WTC11 (cell line): ENCODE results near the gene LSM7. TPM values are rescaled to one million over a fixed set of nuclear protein-coding genes. Genes with fewer than 3 reads are reported as not detected.

ENCODE experiments used
- CREB1 ChIP-seq: sonication (generic); formaldehyde crosslinking; IDR thresholded peaks from 2 replicates; pipeline ENCODE4 v1.8.0; 2023; ENCODE audit warnings: mild to moderate bottlenecking, missing genetic modification reagents
- E2F4 ChIP-seq: sonication (generic); formaldehyde crosslinking; IDR thresholded peaks from 2 replicates; pipeline ENCODE4 v1.8.1; 2022; ENCODE audit warnings: low read depth, mild to moderate bottlenecking, moderate library complexity, missing genetic modification reagents, borderline replicate concordance
- EMX1 ChIP-seq: fragments of 250-450 bp; sonication (Bioruptor Pico); IDR thresholded peaks from 2 replicates; pipeline ENCODE4 v1.8.0; 2021; ENCODE audit warnings: mild to moderate bottlenecking
- ETV6 ChIP-seq: sonication (generic); formaldehyde crosslinking; IDR thresholded peaks from 2 replicates; pipeline ENCODE4 v1.8.1; 2022; ENCODE audit warnings: mild to moderate bottlenecking, missing genetic modification reagents
- FOXP1 ChIP-seq: sonication (generic); formaldehyde crosslinking; IDR thresholded peaks from 2 replicates; pipeline ENCODE4 v1.8.0; 2022; ENCODE audit warnings: missing genetic modification reagents, mild to moderate bottlenecking, moderate library complexity, borderline replicate concordance
- HMGA2 ChIP-seq: fragments of 250-450 bp; sonication (Bioruptor Pico); IDR thresholded peaks from 2 replicates; pipeline ENCODE4 v1.4.0; 2021; ENCODE audit warnings: mild to moderate bottlenecking, moderate library complexity
- PREB ChIP-seq: sonication (generic); formaldehyde crosslinking; IDR thresholded peaks from 2 replicates; pipeline ENCODE4 v1.8.1; 2022; ENCODE audit warnings: mild to moderate bottlenecking, missing genetic modification reagents, moderate library complexity, borderline replicate concordance
- SOX15 ChIP-seq: fragments of 250-450 bp; sonication (Bioruptor Pico); IDR thresholded peaks from 2 replicates; pipeline ENCODE4 v1.9.0; 2021; ENCODE audit warnings: mild to moderate bottlenecking
- ZNF232 ChIP-seq: sonication (generic); formaldehyde crosslinking; IDR thresholded peaks from 2 replicates; pipeline ENCODE4 v1.8.0; 2022; ENCODE audit warnings: mild to moderate bottlenecking, missing genetic modification reagents
- ZNF671 ChIP-seq: fragments of 250-450 bp; sonication (Bioruptor Pico); IDR thresholded peaks from 2 replicates; pipeline ENCODE4 v1.8.0; 2021; ENCODE audit warnings: mild to moderate bottlenecking
- total RNA-seq: library from RNA; stranded (reverse); gene quantifications from 3 replicates; pipeline ENCODE4 v1.2.3, GENCODE V29; 2021
- TF ChIP-seq, protein P1 (sequence below): sonication (generic); formaldehyde crosslinking; IDR thresholded peaks from 2 replicates; pipeline ENCODE4 v1.8.1; 2023; ENCODE audit warnings: mild to moderate bottlenecking, missing genetic modification reagents
- TF ChIP-seq, protein P2 (sequence below): sonication (generic); formaldehyde crosslinking; IDR thresholded peaks from 2 replicates; pipeline ENCODE4 v1.8.1; 2022; ENCODE audit warnings: mild to moderate bottlenecking, moderate library complexity, missing genetic modification reagents

Gene LSM7
- total RNA-seq, 1 experiment from 2014 or later = 245 TPM

DNA sequence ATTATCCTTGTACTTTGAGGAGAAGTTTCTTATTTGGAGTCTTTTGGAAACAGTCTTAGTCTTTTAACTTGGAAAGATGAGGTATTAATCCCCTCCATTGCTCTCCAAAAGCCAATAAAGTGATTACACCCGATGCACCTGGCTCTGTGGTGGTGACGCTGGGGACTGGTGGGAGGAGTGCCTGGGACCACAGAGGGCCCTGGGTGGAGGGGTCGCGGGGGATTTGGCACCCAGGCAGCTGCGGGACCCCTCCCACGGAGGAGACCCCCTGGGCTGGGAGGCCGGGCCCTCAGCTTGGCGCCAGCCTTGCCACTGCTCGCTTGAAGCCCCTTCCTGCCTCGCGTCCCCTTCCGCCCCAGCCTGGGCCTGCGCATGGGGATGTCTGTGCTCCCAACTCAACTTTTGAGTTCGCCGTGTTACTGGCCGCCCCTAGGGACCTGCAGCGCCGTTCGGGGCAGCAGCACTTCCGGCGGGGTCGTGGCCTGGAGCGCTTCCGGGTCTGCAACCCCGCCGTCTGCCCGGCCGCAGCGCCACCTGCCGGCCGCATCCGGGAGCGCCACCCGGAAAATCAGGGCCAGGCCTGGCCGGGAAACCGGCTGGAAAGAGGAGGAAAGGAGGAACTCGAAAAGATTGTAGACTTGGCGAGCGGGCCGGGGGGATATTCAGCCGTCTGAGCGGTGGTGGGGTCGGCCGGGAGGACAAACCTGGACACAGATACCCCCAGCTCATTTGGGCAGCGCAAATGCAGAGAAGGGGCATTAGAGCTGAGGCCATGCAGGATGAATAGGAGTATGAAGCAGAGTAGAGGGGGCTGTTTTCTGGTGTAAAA lies 54.8 kb downstream of the LSM7 start (continued):
- TF ChIP-seq, protein P1, sequence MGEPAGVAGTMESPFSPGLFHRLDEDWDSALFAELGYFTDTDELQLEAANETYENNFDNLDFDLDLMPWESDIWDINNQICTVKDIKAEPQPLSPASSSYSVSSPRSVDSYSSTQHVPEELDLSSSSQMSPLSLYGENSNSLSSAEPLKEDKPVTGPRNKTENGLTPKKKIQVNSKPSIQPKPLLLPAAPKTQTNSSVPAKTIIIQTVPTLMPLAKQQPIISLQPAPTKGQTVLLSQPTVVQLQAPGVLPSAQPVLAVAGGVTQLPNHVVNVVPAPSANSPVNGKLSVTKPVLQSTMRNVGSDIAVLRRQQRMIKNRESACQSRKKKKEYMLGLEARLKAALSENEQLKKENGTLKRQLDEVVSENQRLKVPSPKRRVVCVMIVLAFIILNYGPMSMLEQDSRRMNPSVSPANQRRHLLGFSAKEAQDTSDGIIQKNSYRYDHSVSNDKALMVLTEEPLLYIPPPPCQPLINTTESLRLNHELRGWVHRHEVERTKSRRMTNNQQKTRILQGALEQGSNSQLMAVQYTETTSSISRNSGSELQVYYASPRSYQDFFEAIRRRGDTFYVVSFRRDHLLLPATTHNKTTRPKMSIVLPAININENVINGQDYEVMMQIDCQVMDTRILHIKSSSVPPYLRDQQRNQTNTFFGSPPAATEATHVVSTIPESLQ (CRISPR knock-in tag) = 0 out of 2 replicates have a peak, but pooled peaks have one; percentile 78
- TF ChIP-seq, protein P2, sequence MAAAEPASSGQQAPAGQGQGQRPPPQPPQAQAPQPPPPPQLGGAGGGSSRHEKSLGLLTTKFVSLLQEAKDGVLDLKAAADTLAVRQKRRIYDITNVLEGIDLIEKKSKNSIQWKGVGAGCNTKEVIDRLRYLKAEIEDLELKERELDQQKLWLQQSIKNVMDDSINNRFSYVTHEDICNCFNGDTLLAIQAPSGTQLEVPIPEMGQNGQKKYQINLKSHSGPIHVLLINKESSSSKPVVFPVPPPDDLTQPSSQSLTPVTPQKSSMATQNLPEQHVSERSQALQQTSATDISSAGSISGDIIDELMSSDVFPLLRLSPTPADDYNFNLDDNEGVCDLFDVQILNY (CRISPR knock-in tag) = peak; percentile 81
- peak; percentile 76; the same call in 1 of the 2 replicates for TF ChIP-seq EMX1 (CRISPR knock-in tag)
- peak; percentile 77 for TF ChIP-seq ETV6
- TF ChIP-seq PREB (CRISPR knock-in tag) = peak; percentile 34; the same call in 1 of the 2 replicates
- no peak for TF ChIP-seq HMGA2 (CRISPR knock-in tag)
- no peak for TF ChIP-seq SOX15
- no peak for TF ChIP-seq FOXP1 (CRISPR knock-in tag)
- TF ChIP-seq CREB1 (CRISPR knock-in tag) = no peak; the same call in 1 of the 2 replicates
- no peak for TF ChIP-seq E2F4 (CRISPR knock-in tag)
- 0 out of 2 replicates have a peak, but pooled peaks have one; percentile 32 for TF ChIP-seq ZNF232 (CRISPR knock-in tag)
- TF ChIP-seq ZNF671 (CRISPR knock-in tag) = no peak

Other genes starting within 250 kb of the LSM7 start
- gene MOB3A, start 232.3 kb downstream of the LSM7 start, total RNA-seq = 8.1 to 9.8 TPM (median 9.6 TPM) in 3 replicates
- gene IZUMO4, start 231.7 kb downstream of the LSM7 start, total RNA-seq = 0.73 to 1.9 TPM (median 1.8 TPM) in 3 replicates
- 160 to 190 TPM (median 163 TPM) in 3 replicates for gene AP3D1, start 177.0 kb downstream of the LSM7 start, total RNA-seq
- gene DOT1L, start 164.7 kb downstream of the LSM7 start, total RNA-seq = 99.2 to 111 TPM (median 103 TPM) in 3 replicates
- 164 to 189 TPM (median 167 TPM) in 3 replicates for gene PLEKHJ1, start 92.3 kb downstream of the LSM7 start, total RNA-seq
- 167 to 184 TPM (median 169 TPM) in 3 replicates for gene SF3A2, start 91.8 kb downstream of the LSM7 start, total RNA-seq
- 4.7 to 11.2 TPM (median 5.2 TPM) in 3 replicates for gene AMH, start 79.3 kb downstream of the LSM7 start, total RNA-seq
- gene JSRP1, start 72.2 kb downstream of the LSM7 start, total RNA-seq = 0.33 to 1.4 TPM (median 0.73 TPM) in 3 replicates
- not detected in 3 replicates for gene PEAK3, start 46.4 kb downstream of the LSM7 start, total RNA-seq
- 2.0 to 2.9 TPM (median 2.8 TPM) in 3 replicates for gene LINGO3, start 20.4 kb downstream of the LSM7 start, total RNA-seq
- 94.6 to 117 TPM (median 95.8 TPM) in 3 replicates for gene SPPL2B, start 98 bp upstream of the LSM7 start, total RNA-seq
- 0.37 to 0.57 TPM (median 0.55 TPM) in 3 replicates for gene TMPRSS9, start 31.7 kb upstream of the LSM7 start, total RNA-seq
- gene TIMM13, start 99.0 kb upstream of the LSM7 start, total RNA-seq = 296 to 342 TPM (median 309 TPM) in 3 replicates
- 204 to 216 TPM (median 212 TPM) in 3 replicates for gene LMNB2, start 128.4 kb upstream of the LSM7 start, total RNA-seq
- gene GADD45B, start 147.5 kb upstream of the LSM7 start, total RNA-seq = 17.9 to 27.5 TPM (median 23.2 TPM) in 3 replicates